Nephron (organoid): ENCODE measurements around the gene EPS8L3.
"Not testable (repeated sequence)": the region's sequence is repeated elsewhere in the genome, so short reads cannot be mapped to it uniquely, and the experiment has no call there.

Experiments used
- H3K27ac Mint-ChIP-seq, 3 experiments: 2 replicates each; pipeline ENCODE4 v1.8.0; 2020; ENCODE audit warnings: mixed read lengths in 3 of 3, mild to moderate bottlenecking in 2 of 3, moderate library complexity in 1 of 3
- H3K27me3 Mint-ChIP-seq: 2 replicates; pipeline ENCODE4 v1.8.0; 2021; ENCODE audit warnings: low read depth, mild to moderate bottlenecking, moderate library complexity, mixed read lengths
- H3K36me3 Mint-ChIP-seq: 2 replicates; pipeline ENCODE4 v1.8.0; 2020; ENCODE audit warnings: low read depth, mixed read lengths
- H3K4me1 Mint-ChIP-seq: 2 replicates; pipeline ENCODE4 v1.8.0; 2020; ENCODE audit warnings: mixed read lengths
- H3K4me3 Mint-ChIP-seq, 3 experiments: 2 replicates each; pipeline ENCODE4 v1.8.0; 2020; ENCODE audit warnings: mild to moderate bottlenecking in 3 of 3, mixed read lengths in 3 of 3, moderate library complexity in 2 of 3
- H3K9me3 Mint-ChIP-seq: 2 replicates; pipeline ENCODE4 v1.8.0; 2020; ENCODE audit warnings: mixed read lengths
- CTCF ChIP-seq, 3 experiments: fragments of 200-600 bp; sonication (generic); IDR thresholded peaks; one replicate each; pipeline ENCODE4 v1.5.0; 2021; ENCODE audit warnings: antibody characterized with exemption in 3 of 3; ENCODE audit not compliant: unreplicated experiment in 3 of 3

The EPS8L3 gene

GRCh38 chr1:109716121-109716520, 47.6 kb downstream of the EPS8L3 start:
- Mint-ChIP-seq H3K27ac (peak overlapping the region in 1 of 3 experiments; percentile 33), H3K9me3 (peaks cover 4% of the 10 kb centered on the region), H3K4me3 (no peak overlapping the region), H3K4me1 (peaks cover 25% of the 10 kb centered on the region), H3K27me3 (peaks cover 13% of the 10 kb centered on the region), H3K36me3 (no peaks in the 10 kb centered on the region)
- TF ChIP-seq CTCF (IDR thresholded peaks at IDR 0.05; ENCODE audit: unreplicated experiment in 3 of 3): no peak

GRCh38 chr1:109714661-109715372, 48.9 kb downstream of the EPS8L3 start:
- TF ChIP-seq CTCF (IDR thresholded peaks at IDR 0.05; ENCODE audit: unreplicated experiment in 3 of 3): no peak
- H3K4me1 Mint-ChIP-seq: peaks cover 25% of the 10 kb centered on the region
- H3K27me3 Mint-ChIP-seq: peaks cover 13% of the 10 kb centered on the region
- H3K27ac Mint-ChIP-seq: peak overlapping the region in 1 of 3 experiments; percentile 2
- H3K9me3 Mint-ChIP-seq: peaks cover 4% of the 10 kb centered on the region
- no peak overlapping the region for H3K4me3 Mint-ChIP-seq
- no peaks in the 10 kb centered on the region for H3K36me3 Mint-ChIP-seq

- Mint-ChIP-seq H3K27me3 (peaks cover 13% of the 10 kb centered on the region), H3K4me3 (no peak overlapping the region), H3K36me3 (peaks cover 8% of the 10 kb centered on the region), H3K27ac (no peak overlapping the region), H3K4me1 (peaks cover 25% of the 10 kb centered on the region), H3K9me3 (peaks cover 11% of the 10 kb centered on the region)
- no peak for TF ChIP-seq CTCF (IDR thresholded peaks at IDR 0.05; ENCODE audit: unreplicated experiment in 3 of 3)
Observed at GRCh38 chr1:109713636-109714035, 50.1 kb downstream of the EPS8L3 start.

- TF ChIP-seq CTCF (IDR thresholded peaks at IDR 0.05; ENCODE audit: unreplicated experiment in 3 of 3): no peak
- no peak overlapping the region for H3K4me3 Mint-ChIP-seq
- peaks cover 17% of the 10 kb centered on the region for H3K36me3 Mint-ChIP-seq
- peaks cover 8% of the 10 kb centered on the region for H3K27me3 Mint-ChIP-seq
- H3K4me1 Mint-ChIP-seq: peaks cover 13% of the 10 kb centered on the region
- no peak overlapping the region for H3K27ac Mint-ChIP-seq
- H3K9me3 Mint-ChIP-seq: peaks cover 18% of the 10 kb centered on the region
Observed at GRCh38 chr1:109712321-109712864, 51.3 kb downstream of the EPS8L3 start.

- H3K27ac Mint-ChIP-seq, H3K27me3 Mint-ChIP-seq, H3K4me3 Mint-ChIP-seq: not testable (repeated sequence)
- H3K9me3 Mint-ChIP-seq: peaks cover 23% of the 10 kb centered on the region
- H3K36me3 Mint-ChIP-seq: peaks cover 19% of the 10 kb centered on the region
- H3K4me1 Mint-ChIP-seq: peaks cover 11% of the 10 kb centered on the region
Observed at GRCh38 chr1:109711593-109712320, 52.0 kb downstream of the EPS8L3 start, which contains the start of gene GSTM5. TSS of gene GSTM5 (plus strand) at chr1:109712251. CDS start at chr1:109712313, 62 bp downstream.

GRCh38 chr1:109709822-109710221, 53.9 kb downstream of the EPS8L3 start:
- H3K27ac Mint-ChIP-seq, H3K4me1 Mint-ChIP-seq, H3K27me3 Mint-ChIP-seq, H3K4me3 Mint-ChIP-seq: not testable (repeated sequence)
- Mint-ChIP-seq H3K36me3 (peaks cover 19% of the 10 kb centered on the region), H3K9me3 (peaks cover 26% of the 10 kb centered on the region)

- H3K27me3 Mint-ChIP-seq: not testable (repeated sequence)
Observed at GRCh38 chr1:109708949-109709348, 54.8 kb downstream of the EPS8L3 start.

More at GRCh38 chr1:109708949-109709348, 54.8 kb downstream of the EPS8L3 start:
- not testable (repeated sequence) for H3K4me1 Mint-ChIP-seq, H3K4me3 Mint-ChIP-seq, H3K27ac Mint-ChIP-seq
- peaks cover 27% of the 10 kb centered on the region for H3K36me3 Mint-ChIP-seq
- peaks cover 31% of the 10 kb centered on the region for H3K9me3 Mint-ChIP-seq
